LNCAP (cell line): ENCODE data around the gene NOSTRIN.

Source experiments
- CTCF ChIP-seq: fragments of 450-650 bp; IDR thresholded peaks from 2 replicates; pipeline ENCODE4 v1.5.1; 2017; ENCODE audit warnings: mild to moderate bottlenecking

Gene NOSTRIN

GRCh38 chr2:168801961-168802858 lies at the start of gene NOSTRIN:
Gene NOSTRIN, plus strand, starts transcription at chr2:168802637. Its CDS starts 10 bp downstream, at chr2:168802647.
- TF ChIP-seq CTCF: no peak

GRCh38 chr2:168753765-168754329 lies 48.6 kb upstream of the NOSTRIN start:
- no peak for TF ChIP-seq CTCF

- TF ChIP-seq CTCF: no peak
Observed at GRCh38 chr2:168757223-168757622, 45.2 kb upstream of the NOSTRIN start.

- TF ChIP-seq CTCF: peak; percentile 67
Observed at GRCh38 chr2:168758970-168759820, 43.2 kb upstream of the NOSTRIN start.

- TF ChIP-seq CTCF: no peak
Observed at GRCh38 chr2:168765401-168765800, 37.0 kb upstream of the NOSTRIN start.

GRCh38 chr2:168766600-168766999 lies 35.8 kb upstream of the NOSTRIN start:
- no peak for TF ChIP-seq CTCF

GRCh38 chr2:168767258-168767657 lies 35.2 kb upstream of the NOSTRIN start:
- no peak for TF ChIP-seq CTCF
